Measurements from ENCODE around the gene OR6C6. TPM values are rescaled to one million over a fixed set of nuclear protein-coding genes. Genes with fewer than 3 reads are reported as not detected.
"Not testable (repeated sequence)": the region's sequence is repeated elsewhere in the genome, so short reads cannot be mapped to it uniquely, and the experiment has no call there.

Gene OR6C6
- polyA plus RNA-seq (2013, experiment 1 of 2) = not detected
- not detected for polyA plus RNA-seq (2013, experiment 2 of 2)

- WGBS = 83% methylated on average over 1 of the region's 2 CpGs
Measured at GRCh38 chr12:55296469-55296868, at the start of gene OR6C6. Gene OR6C6, minus strand, starts transcription at chr12:55296569. Its CDS starts 1,337 bp downstream, at chr12:55295232.

DNA sequence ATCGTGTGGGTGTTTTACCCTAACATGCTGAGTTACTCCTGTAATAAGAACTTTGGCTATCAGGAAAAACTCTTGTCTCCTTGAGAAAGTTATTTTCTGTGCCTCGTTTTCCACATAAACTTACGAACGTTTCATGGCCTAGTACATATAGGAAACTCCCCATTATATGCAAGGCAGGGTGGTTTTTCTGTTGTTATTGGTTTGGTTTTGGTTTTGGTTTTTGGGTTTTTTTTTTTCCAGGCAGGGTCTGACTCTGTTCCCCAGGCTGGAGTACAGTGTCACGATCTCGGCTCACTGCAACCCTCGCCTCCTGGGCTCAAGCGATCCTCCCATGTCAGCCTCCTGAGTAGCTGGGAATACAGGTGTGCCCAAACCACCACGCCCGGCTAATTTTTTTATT lies 39.6 kb upstream of the OR6C6 start:
- H3K36me3 ChIP-seq (ENCODE audit: insufficient read depth, low read length) = no peaks in the 10 kb centered on the region
- peaks cover 18% of the 10 kb centered on the region for H3K4me1 ChIP-seq (ENCODE audit: insufficient read depth, low read length)
- H3K9ac ChIP-seq (ENCODE audit: low read depth, low read length) = no peak overlapping the region
- H3K9me3 ChIP-seq (ENCODE audit: insufficient read depth, low read depth, low read length) = no peaks in the 10 kb centered on the region
- WGBS = 98% methylated on average over 10 of the region's 10 CpGs
- H3K27ac ChIP-seq (ENCODE audit: low read depth, low read length) = no peak overlapping the region
- H3K27me3 ChIP-seq (ENCODE audit: insufficient read depth, low read length) = no peaks in the 10 kb centered on the region
- H3K4me3 ChIP-seq (ENCODE audit: low read length) = no peak overlapping the region

More at GRCh38 chr12:55296469-55296868, at the start of gene OR6C6:
- H3K27me3 ChIP-seq (ENCODE audit: insufficient read depth, low read length) = no peaks in the 10 kb centered on the region
- H3K4me3 ChIP-seq (ENCODE audit: low read length) = no peak within 1 kb of the TSS
- no peaks in the 10 kb centered on the region for H3K9me3 ChIP-seq (ENCODE audit: insufficient read depth, low read depth, low read length)
- no peak within 1 kb of the TSS for H3K27ac ChIP-seq (ENCODE audit: low read depth, low read length)
- no peaks in the 10 kb centered on the region for H3K4me1 ChIP-seq (ENCODE audit: insufficient read depth, low read length)
- H3K36me3 ChIP-seq (ENCODE audit: insufficient read depth, low read length) = no peaks in the 10 kb centered on the region
- no peak within 1 kb of the TSS for H3K9ac ChIP-seq (ENCODE audit: low read depth, low read length)

GRCh38 chr12:55330446-55330845 lies 34.1 kb upstream of the OR6C6 start, which contains the start of gene OR6C3:
Gene OR6C3, plus strand, starts transcription at chr12:55330746. Its CDS starts 955 bp downstream, at chr12:55331701.
- no peak within 1 kb of the TSS for H3K9ac ChIP-seq (ENCODE audit: low read depth, low read length)
- no peak within 1 kb of the TSS for H3K4me3 ChIP-seq (ENCODE audit: low read length)
- no peaks in the 10 kb centered on the region for H3K36me3 ChIP-seq (ENCODE audit: insufficient read depth, low read length)
- H3K9me3 ChIP-seq (ENCODE audit: insufficient read depth, low read depth, low read length) = no peaks in the 10 kb centered on the region
- peaks cover 18% of the 10 kb centered on the region for H3K4me1 ChIP-seq (ENCODE audit: insufficient read depth, low read length)
- H3K27me3 ChIP-seq (ENCODE audit: insufficient read depth, low read length) = no peaks in the 10 kb centered on the region
- 97% methylated on average over 1 of the region's 1 CpG for WGBS
- no peak within 1 kb of the TSS; the same call in 1 of the 2 replicates for H3K27ac ChIP-seq (ENCODE audit: low read depth, low read length)

GRCh38 chr12:55325801-55326200 lies 29.4 kb upstream of the OR6C6 start:
- 96% methylated on average over 6 of the region's 6 CpGs for WGBS
- H3K9ac ChIP-seq (ENCODE audit: low read depth, low read length); H3K4me1 ChIP-seq (ENCODE audit: insufficient read depth, low read length); H3K36me3 ChIP-seq (ENCODE audit: insufficient read depth, low read length); H3K27ac ChIP-seq (ENCODE audit: low read depth, low read length); H3K4me3 ChIP-seq (ENCODE audit: low read length); H3K9me3 ChIP-seq (ENCODE audit: insufficient read depth, low read depth, low read length); H3K27me3 ChIP-seq (ENCODE audit: insufficient read depth, low read length): not testable (repeated sequence)

DNA sequence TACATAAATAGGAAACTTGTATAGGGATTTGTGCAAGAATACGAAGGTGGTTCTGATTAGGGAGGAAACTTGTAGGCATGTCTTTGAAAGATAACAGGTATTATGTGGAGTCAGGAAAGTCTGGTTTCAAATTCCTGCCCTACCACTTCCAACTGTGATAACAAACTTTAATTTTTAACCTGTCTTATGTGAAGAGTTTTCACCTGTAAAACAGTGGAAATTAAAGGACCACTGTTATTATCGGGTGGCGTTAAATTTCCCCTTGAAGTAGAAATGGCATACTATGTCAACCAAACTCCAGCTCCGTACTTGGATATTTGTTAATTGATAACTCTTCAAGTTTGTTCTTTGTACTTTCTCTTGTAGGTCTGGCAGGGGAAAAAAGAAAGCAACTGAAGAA lies 23.8 kb upstream of the OR6C6 start:
- no peak overlapping the region for H3K9ac ChIP-seq (ENCODE audit: low read depth, low read length)
- no peaks in the 10 kb centered on the region for H3K4me1 ChIP-seq (ENCODE audit: insufficient read depth, low read length)
- H3K27me3 ChIP-seq (ENCODE audit: insufficient read depth, low read length) = no peaks in the 10 kb centered on the region
- no peak overlapping the region for H3K27ac ChIP-seq (ENCODE audit: low read depth, low read length)
- no peaks in the 10 kb centered on the region for H3K36me3 ChIP-seq (ENCODE audit: insufficient read depth, low read length)
- 92% methylated on average over 4 of the region's 4 CpGs for WGBS
- H3K4me3 ChIP-seq (ENCODE audit: low read length) = no peak overlapping the region
- H3K9me3 ChIP-seq (ENCODE audit: insufficient read depth, low read depth, low read length) = no peaks in the 10 kb centered on the region

GRCh38 chr12:55314043-55314442 lies 17.7 kb upstream of the OR6C6 start, which contains the start of gene OR6C1:
Gene OR6C1, plus strand, starts transcription at chr12:55314343. Its CDS starts 6,257 bp downstream, at chr12:55320600.
- 93% methylated on average over 2 of the region's 2 CpGs for WGBS
- no peak within 1 kb of the TSS for H3K4me3 ChIP-seq (ENCODE audit: low read length)
- no peaks in the 10 kb centered on the region for H3K36me3 ChIP-seq (ENCODE audit: insufficient read depth, low read length)
- H3K4me1 ChIP-seq (ENCODE audit: insufficient read depth, low read length) = no peaks in the 10 kb centered on the region
- no peak within 1 kb of the TSS for H3K9ac ChIP-seq (ENCODE audit: low read depth, low read length)
- no peak within 1 kb of the TSS for H3K27ac ChIP-seq (ENCODE audit: low read depth, low read length)
- H3K9me3 ChIP-seq (ENCODE audit: insufficient read depth, low read depth, low read length) = no peaks in the 10 kb centered on the region
- no peaks in the 10 kb centered on the region for H3K27me3 ChIP-seq (ENCODE audit: insufficient read depth, low read length)

DNA sequence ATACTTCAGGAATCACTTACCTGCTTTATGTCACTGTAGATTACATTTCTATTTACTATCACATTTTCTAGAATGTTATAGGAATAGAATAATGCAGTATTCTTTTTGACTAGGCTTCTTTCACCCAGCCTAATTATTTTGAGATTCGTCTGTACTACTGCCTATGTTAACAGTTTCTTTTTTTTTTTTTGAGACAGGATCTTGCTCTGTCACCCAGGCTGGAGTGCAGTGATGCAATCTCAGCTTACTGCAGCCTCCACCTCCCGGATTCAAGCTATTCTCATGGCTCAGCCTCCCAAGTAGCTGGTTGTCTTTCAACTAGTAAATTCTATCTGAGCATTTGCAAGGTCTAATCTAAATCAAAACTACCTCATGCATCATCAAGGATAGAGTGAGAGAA lies 6.4 kb downstream of the OR6C6 start:
- no peak overlapping the region for H3K9ac ChIP-seq (ENCODE audit: low read depth, low read length)
- no peaks in the 10 kb centered on the region for H3K4me1 ChIP-seq (ENCODE audit: insufficient read depth, low read length)
- H3K9me3 ChIP-seq (ENCODE audit: insufficient read depth, low read depth, low read length) = peaks cover 4% of the 10 kb centered on the region; the same call in 1 of the 2 replicates
- no peak overlapping the region for H3K4me3 ChIP-seq (ENCODE audit: low read length)
- WGBS = 90% methylated on average over 2 of the region's 2 CpGs
- H3K27me3 ChIP-seq (ENCODE audit: insufficient read depth, low read length) = no peaks in the 10 kb centered on the region
- no peaks in the 10 kb centered on the region for H3K36me3 ChIP-seq (ENCODE audit: insufficient read depth, low read length)
- no peak overlapping the region for H3K27ac ChIP-seq (ENCODE audit: low read depth, low read length)

GRCh38 chr12:55280991-55281390 lies 15.4 kb downstream of the OR6C6 start:
- Histone ChIP-seq H3K9ac (ENCODE audit: low read depth, low read length) (no peak overlapping the region), H3K27me3 (ENCODE audit: insufficient read depth, low read length) (no peaks in the 10 kb centered on the region), H3K9me3 (ENCODE audit: insufficient read depth, low read depth, low read length) (no peaks in the 10 kb centered on the region), H3K4me1 (ENCODE audit: insufficient read depth, low read length) (no peaks in the 10 kb centered on the region), H3K4me3 (ENCODE audit: low read length) (no peak overlapping the region), H3K27ac (ENCODE audit: low read depth, low read length) (no peak overlapping the region), H3K36me3 (ENCODE audit: insufficient read depth, low read length) (no peaks in the 10 kb centered on the region)
- 75% methylated on average over 1 of the region's 2 CpGs for WGBS

GRCh38 chr12:55258303-55258702 lies 38.1 kb downstream of the OR6C6 start:
- Histone ChIP-seq H3K9me3 (ENCODE audit: insufficient read depth, low read depth, low read length) (no peaks in the 10 kb centered on the region), H3K27ac (ENCODE audit: low read depth, low read length) (no peak overlapping the region), H3K27me3 (ENCODE audit: insufficient read depth, low read length) (no peaks in the 10 kb centered on the region), H3K4me3 (ENCODE audit: low read length) (no peak overlapping the region), H3K4me1 (ENCODE audit: insufficient read depth, low read length) (no peaks in the 10 kb centered on the region), H3K9ac (ENCODE audit: low read depth, low read length) (no peak overlapping the region), H3K36me3 (ENCODE audit: insufficient read depth, low read length) (no peaks in the 10 kb centered on the region)
- 75% methylated on average over 2 of the region's 2 CpGs for WGBS

- Histone ChIP-seq H3K4me3 (ENCODE audit: low read length) (no peak overlapping the region), H3K4me1 (ENCODE audit: insufficient read depth, low read length) (no peaks in the 10 kb centered on the region), H3K9ac (ENCODE audit: low read depth, low read length) (no peak overlapping the region), H3K27ac (ENCODE audit: low read depth, low read length) (no peak overlapping the region), H3K36me3 (ENCODE audit: insufficient read depth, low read length) (no peaks in the 10 kb centered on the region), H3K27me3 (ENCODE audit: insufficient read depth, low read length) (no peaks in the 10 kb centered on the region), H3K9me3 (ENCODE audit: insufficient read depth, low read depth, low read length) (no peaks in the 10 kb centered on the region)
- WGBS = 90% methylated on average over 2 of the region's 4 CpGs
Measured at GRCh38 chr12:55256831-55257230, 39.5 kb downstream of the OR6C6 start.

- no peaks in the 10 kb centered on the region for H3K27me3 ChIP-seq (ENCODE audit: insufficient read depth, low read length)
- no peaks in the 10 kb centered on the region for H3K36me3 ChIP-seq (ENCODE audit: insufficient read depth, low read length)
- H3K27ac ChIP-seq (ENCODE audit: low read depth, low read length) = no peak overlapping the region
- no peak overlapping the region for H3K9ac ChIP-seq (ENCODE audit: low read depth, low read length)
- no peak overlapping the region for H3K4me3 ChIP-seq (ENCODE audit: low read length)
- no peaks in the 10 kb centered on the region for H3K9me3 ChIP-seq (ENCODE audit: insufficient read depth, low read depth, low read length)
- no peaks in the 10 kb centered on the region for H3K4me1 ChIP-seq (ENCODE audit: insufficient read depth, low read length)
Measured at GRCh38 chr12:55253281-55253680, 43.1 kb downstream of the OR6C6 start.

GRCh38 chr12:55250944-55251343 lies 45.4 kb downstream of the OR6C6 start:
- Histone ChIP-seq H3K4me3 (ENCODE audit: low read length) (no peak overlapping the region), H3K9ac (ENCODE audit: low read depth, low read length) (no peak overlapping the region), H3K36me3 (ENCODE audit: insufficient read depth, low read length) (no peaks in the 10 kb centered on the region), H3K9me3 (ENCODE audit: insufficient read depth, low read depth, low read length) (no peaks in the 10 kb centered on the region), H3K4me1 (ENCODE audit: insufficient read depth, low read length) (no peaks in the 10 kb centered on the region), H3K27ac (ENCODE audit: low read depth, low read length) (no peak overlapping the region), H3K27me3 (ENCODE audit: insufficient read depth, low read length) (no peaks in the 10 kb centered on the region)
- WGBS = 93% methylated on average over 2 of the region's 3 CpGs
